Stomach (tissue), 9 donors: ENCODE data around the gene PKMYT1. TPM values are rescaled to one million over a fixed set of nuclear protein-coding genes. Genes with fewer than 3 reads are reported as not detected.
A peak's percentile ranks its signal among the peaks of the same experiment; 100 is the strongest.
"Not testable (repeated sequence)": the region's sequence is repeated elsewhere in the genome, so short reads cannot be mapped to it uniquely, and the experiment has no call there.

Experiments used
- DNase-seq, 2 donors: peaks; one replicate each; pipeline versions ENCODE4 v3.0.0 to v3.0.0-alpha.2; 2013 to 2019
- H3K27ac ChIP-seq, 5 donors: fragments of 200-600 bp in 4 of 5; sonication (generic) in 4 of 5; one replicate each; pipeline ENCODE4 v1.5.1; 2013 to 2019; ENCODE audit warnings: mild to moderate bottlenecking in 1 of 5, moderate library complexity in 1 of 5
- H3K27me3 ChIP-seq, 3 donors: fragments of 200-600 bp; sonication (generic); one replicate each; pipeline ENCODE4 v1.5.1; 2017 to 2019; ENCODE audit warnings: mixed run types in 1 of 3
- H3K36me3 ChIP-seq, 4 donors: fragments of 200-600 bp; sonication (generic); 1 replicate in 3 of 4; 2 replicates in 1 of 4; pipeline ENCODE4 v1.5.1; 2016 to 2019
- H3K4me1 ChIP-seq, 4 donors: fragments of 200-600 bp; sonication (generic); one replicate each; pipeline ENCODE4 v1.5.1; 2016 to 2019
- H3K4me3 ChIP-seq, 4 donors: fragments of 200-600 bp; sonication (generic) in 3 of 4; one replicate each; pipeline ENCODE4 v1.5.1; 2016 to 2019; ENCODE audit warnings: mild to moderate bottlenecking in 1 of 4
- H3K9me3 ChIP-seq, 4 donors: fragments of 200-600 bp; sonication (generic); one replicate each; pipeline ENCODE4 v1.5.1; 2016 to 2019
- EP300 ChIP-seq: sonication (generic); formaldehyde crosslinking; IDR thresholded peaks from one replicate; pipeline ENCODE4 v1.6.1; 2017; ENCODE audit warnings: antibody characterized with exemption
- POLR2A ChIP-seq, 4 donors: fragments of 450-650 bp; IDR thresholded peaks; one replicate each; pipeline ENCODE4 v1.6.1; 2016; ENCODE audit warnings: antibody characterized with exemption in 4 of 4, control low read depth in 2 of 4, mild to moderate bottlenecking in 1 of 4, moderate library complexity in 1 of 4
- POLR2AphosphoS5 ChIP-seq, 3 donors: sonication (generic); formaldehyde crosslinking; IDR thresholded peaks; one replicate each; pipeline ENCODE4 v1.6.1; 2016; ENCODE audit warnings: antibody characterized with exemption in 3 of 3
- WGBS, 5 donors: extraction: QIAGEN DNeasy Blood & Tissue Kit in 3 of 5; methylation state at CpG; one replicate each; pipeline versions ENCODE4 v1.1.5 to v1.1.7; 2013 to 2018; 5-methylcytosine and 5-hydroxymethylcytosine counted together
- intact Hi-C: fragments of 100-400 bp; cut with DNase I; formaldehyde crosslinking; loops from one replicate; pipeline ENCODE4 v1.15.1; 2023; ENCODE audit warnings: low total_unique reads
- polyA plus RNA-seq, 3 donors: library from polyadenylated mRNA; stranded (reverse); fragments of 200-250 nt; gene quantifications; one replicate each; pipeline ENCODE4 v1.2.3, GENCODE V29; 2013
- total RNA-seq, 5 donors: library from RNA; depleted of rRNA; stranded (reverse); fragments of >200 nt; gene quantifications; one replicate each; pipeline versions ENCODE4 v1.1.0 to v1.2.3, GENCODE V29; 2014 to 2016
- TF ChIP-seq, protein P1 (sequence below), 7 experiments: fragments of 450-650 bp in 4 of 7; fragments of 200-600 bp in 3 of 7; sonication (generic) in 3 of 7; IDR thresholded peaks; one replicate each; pipeline ENCODE4 v1.5.1; 2016 to 2019; ENCODE audit warnings: antibody characterized with exemption in 7 of 7, control low read depth in 2 of 7, mild to moderate bottlenecking in 1 of 7
- donor health status: healthy with polysubstance abuse.
- donor health status: Bipolar disorder and iron deficiency.
- donor health status: healthy.

The PKMYT1 gene
- total and polyA plus RNA-seq, 8 donors = 1.8 to 19.3 (median 9.5) TPM

DNA sequence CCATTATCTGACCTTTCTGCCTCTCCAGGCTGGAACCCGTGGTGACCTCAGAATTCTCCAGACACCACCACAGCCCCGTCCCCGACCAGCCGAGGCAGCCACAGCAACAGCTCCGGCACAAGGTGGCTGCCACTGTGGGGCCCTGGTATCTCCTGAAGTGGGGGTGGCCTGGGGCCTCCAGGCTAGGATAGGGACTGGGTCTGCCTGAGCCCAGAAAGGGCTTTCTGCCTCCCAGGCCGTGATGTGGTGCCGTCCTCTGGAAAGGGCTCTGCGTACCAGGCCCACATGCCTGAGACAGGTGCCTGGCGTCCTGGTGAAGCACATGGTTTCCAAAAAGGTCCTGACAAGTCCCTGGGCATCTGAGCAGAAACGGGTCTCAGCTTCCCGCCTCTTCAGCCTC lies 51.5 kb downstream of the PKMYT1 start:
- WGBS, 5 donors = 76 to 88% (median 85%) methylated on average over 7 to 11 of the region's 11 CpGs
- intact Hi-C loops = no loop called here
- DNase-seq = no peak

DNA sequence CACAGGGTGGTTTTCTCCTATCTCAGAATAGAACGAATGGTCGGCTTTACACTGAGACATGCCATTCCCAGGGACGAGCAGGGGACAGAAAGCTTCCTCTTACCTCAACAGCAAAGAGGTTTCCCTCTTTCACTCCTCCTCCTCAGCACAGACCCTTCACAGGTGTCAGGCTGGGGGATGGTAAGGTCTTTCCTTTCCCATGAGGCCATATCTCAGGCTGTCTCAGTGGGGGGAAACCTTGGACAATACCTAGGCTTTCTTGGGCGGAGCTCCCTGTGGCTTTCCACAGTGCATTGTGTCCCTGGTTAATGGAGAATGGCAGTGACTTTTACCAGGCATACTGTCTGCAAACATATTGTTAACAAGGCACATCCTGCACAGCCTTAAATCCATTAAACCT lies 52.1 kb downstream of the PKMYT1 start:
- DNase-seq, H3K27me3 ChIP-seq, intact Hi-C loops, H3K4me3 ChIP-seq, H3K9me3 ChIP-seq, H3K27ac ChIP-seq: not testable (repeated sequence)
- WGBS, 5 donors = 74 to 89% (median 83%) methylated on average over 3 to 4 of the region's 4 CpGs
- H3K36me3 ChIP-seq = peaks cover 20 to 47% (median 42%) of the 10 kb centered on the region in 4 donors
- H3K4me1 ChIP-seq = peaks cover 0 to 18% (median 13%) of the 10 kb centered on the region in 4 donors

More for the DNA sequence above, 51.5 kb downstream of the PKMYT1 start:
- peaks cover 0 to 18% (median 13%) of the 10 kb centered on the region in 4 donors for H3K4me1 ChIP-seq
- TF ChIP-seq EP300 (no peak), POLR2A (IDR thresholded peaks at IDR 0.05) (no peak), POLR2AphosphoS5 (IDR thresholded peaks at IDR 0.05) (no peak)
- TF ChIP-seq, protein P1, sequence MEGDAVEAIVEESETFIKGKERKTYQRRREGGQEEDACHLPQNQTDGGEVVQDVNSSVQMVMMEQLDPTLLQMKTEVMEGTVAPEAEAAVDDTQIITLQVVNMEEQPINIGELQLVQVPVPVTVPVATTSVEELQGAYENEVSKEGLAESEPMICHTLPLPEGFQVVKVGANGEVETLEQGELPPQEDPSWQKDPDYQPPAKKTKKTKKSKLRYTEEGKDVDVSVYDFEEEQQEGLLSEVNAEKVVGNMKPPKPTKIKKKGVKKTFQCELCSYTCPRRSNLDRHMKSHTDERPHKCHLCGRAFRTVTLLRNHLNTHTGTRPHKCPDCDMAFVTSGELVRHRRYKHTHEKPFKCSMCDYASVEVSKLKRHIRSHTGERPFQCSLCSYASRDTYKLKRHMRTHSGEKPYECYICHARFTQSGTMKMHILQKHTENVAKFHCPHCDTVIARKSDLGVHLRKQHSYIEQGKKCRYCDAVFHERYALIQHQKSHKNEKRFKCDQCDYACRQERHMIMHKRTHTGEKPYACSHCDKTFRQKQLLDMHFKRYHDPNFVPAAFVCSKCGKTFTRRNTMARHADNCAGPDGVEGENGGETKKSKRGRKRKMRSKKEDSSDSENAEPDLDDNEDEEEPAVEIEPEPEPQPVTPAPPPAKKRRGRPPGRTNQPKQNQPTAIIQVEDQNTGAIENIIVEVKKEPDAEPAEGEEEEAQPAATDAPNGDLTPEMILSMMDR (IDR thresholded peaks at IDR 0.05) = no peak
- peaks cover 26 to 52% (median 46%) of the 10 kb centered on the region in 4 donors for H3K36me3 ChIP-seq
- H3K9me3 ChIP-seq = no peaks in the 10 kb centered on the region
- no peak overlapping the region for H3K4me3 ChIP-seq
- H3K27ac ChIP-seq = no peak overlapping the region
- no peaks in the 10 kb centered on the region for H3K27me3 ChIP-seq

DNA sequence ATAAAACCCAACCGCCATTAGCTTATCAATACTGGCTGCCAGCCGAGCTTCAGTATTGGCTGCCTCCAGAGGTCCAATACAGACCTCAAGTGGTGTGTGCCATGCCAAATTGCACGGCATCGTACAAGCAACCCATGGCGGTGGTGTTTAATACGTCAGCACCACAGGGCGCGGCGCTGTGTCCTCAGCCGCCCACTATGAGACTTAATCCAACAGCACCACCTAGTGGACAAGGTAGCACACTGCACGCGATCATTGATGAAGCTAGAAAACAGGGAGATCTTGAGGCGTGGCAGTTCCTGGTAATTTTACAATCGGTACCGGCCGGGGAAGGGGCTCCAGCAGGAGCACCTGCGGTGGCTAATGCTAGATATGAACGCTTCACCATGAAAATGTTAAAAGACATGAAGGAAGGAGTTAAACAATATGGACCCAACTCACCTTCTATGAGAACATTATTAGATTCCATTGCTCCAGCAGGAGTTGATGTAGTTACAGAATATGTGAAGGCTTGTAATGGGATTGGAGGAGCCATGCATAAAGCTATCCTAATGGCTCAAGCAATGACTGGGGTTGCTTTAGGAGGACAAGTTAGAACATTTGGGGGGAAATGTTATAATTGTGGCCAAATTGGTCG lies 53.1 kb downstream of the PKMYT1 start:
- H3K4me3 ChIP-seq = peak overlapping the region in 1 of 4 donors; percentile 3
- peak; percentile 95 to 96 for DNase-seq
- no peaks in the 10 kb centered on the region for H3K9me3 ChIP-seq
- peaks cover 0 to 18% (median 13%) of the 10 kb centered on the region in 4 donors for H3K4me1 ChIP-seq
- 4 to 8% (median 5%) methylated on average over 15 to 19 of the region's 19 CpGs for WGBS, 5 donors
- H3K36me3 ChIP-seq = peaks cover 14 to 48% (median 43%) of the 10 kb centered on the region in 4 donors
- TF ChIP-seq POLR2AphosphoS5 (IDR thresholded peaks at IDR 0.05) (peak in 2 of 3 donors; percentile 57 to 83), POLR2A (IDR thresholded peaks at IDR 0.05) (no peak), EP300 (no peak)
- TF ChIP-seq, protein P1 (IDR thresholded peaks at IDR 0.05) = peak in 5 of 7 experiments; percentile 96 to 99 (median 96)
- intact Hi-C loops = no loop called here
- H3K27ac ChIP-seq = peak overlapping the region in 3 of 5 donors; percentile 13 to 58 (median 35)
- no peaks in the 10 kb centered on the region for H3K27me3 ChIP-seq

DNA sequence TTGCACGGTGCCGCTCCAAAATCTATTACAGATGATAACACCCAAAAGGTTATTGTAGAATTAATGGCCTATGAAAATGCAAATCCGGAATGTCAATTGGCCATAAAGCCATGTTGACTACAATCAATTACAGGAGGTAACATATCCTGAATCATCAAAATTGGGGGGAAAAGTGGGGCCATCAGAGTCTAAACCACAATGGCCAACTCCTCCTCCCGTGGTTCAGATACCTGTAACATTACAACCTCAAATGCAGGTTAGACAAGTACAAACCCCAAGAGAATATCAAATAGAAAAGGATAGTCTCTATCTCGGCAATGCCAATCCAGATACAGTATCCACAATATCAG lies 53.6 kb downstream of the PKMYT1 start:
- no peak for DNase-seq
- peaks cover 14 to 51% (median 47%) of the 10 kb centered on the region in 4 donors for H3K36me3 ChIP-seq
- TF ChIP-seq EP300 = no peak
- TF ChIP-seq POLR2A (IDR thresholded peaks at IDR 0.05) = no peak
- peaks cover 0 to 18% (median 13%) of the 10 kb centered on the region in 4 donors for H3K4me1 ChIP-seq
- no peaks in the 10 kb centered on the region for H3K9me3 ChIP-seq
- intact Hi-C loops = no loop called here
- peak overlapping the region in 1 of 4 donors; percentile 3 for H3K4me3 ChIP-seq
- peak overlapping the region in 3 of 5 donors; percentile 13 to 58 (median 35) for H3K27ac ChIP-seq
- no peaks in the 10 kb centered on the region for H3K27me3 ChIP-seq
- 35 to 59% (median 43%) methylated on average over 5 of the region's 5 CpGs for WGBS, 5 donors

DNA sequence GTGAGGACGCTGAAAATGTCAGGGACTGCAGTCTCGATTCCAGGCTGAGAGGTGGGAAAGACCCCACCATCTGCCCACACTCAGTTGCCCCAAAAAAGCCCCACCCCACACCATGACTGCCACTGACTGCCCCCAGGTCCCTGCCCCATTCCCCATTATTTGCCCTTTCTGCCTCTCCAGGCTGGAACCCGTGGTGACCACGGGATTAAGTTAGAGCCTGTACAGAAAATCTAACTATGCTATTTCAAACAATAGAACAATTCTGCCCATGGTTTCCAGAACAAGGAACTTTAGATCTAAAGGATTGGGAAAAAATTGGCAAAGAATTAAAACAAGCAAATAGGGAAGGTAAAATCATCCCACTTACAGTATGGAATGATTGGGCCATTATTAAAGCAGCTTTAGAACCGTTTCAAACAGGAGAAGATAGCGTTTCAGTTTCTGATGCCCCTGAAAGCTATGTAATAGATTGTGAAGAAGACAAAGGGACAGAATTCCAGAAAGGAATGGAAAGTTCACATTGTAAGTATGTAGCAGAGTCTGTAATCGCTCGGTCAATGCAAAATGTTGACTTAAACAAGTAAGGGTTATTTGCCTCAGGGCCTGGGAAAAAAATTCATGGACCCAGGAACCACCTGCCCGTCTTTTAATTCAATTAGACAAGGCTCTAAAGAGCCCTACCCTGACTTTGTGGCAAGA lies 54.1 kb downstream of the PKMYT1 start:
- peaks cover 14 to 51% (median 47%) of the 10 kb centered on the region in 4 donors for H3K36me3 ChIP-seq
- H3K9me3 ChIP-seq = no peaks in the 10 kb centered on the region
- no peak overlapping the region for H3K4me3 ChIP-seq
- peak overlapping the region in 1 of 5 donors; percentile 58 for H3K27ac ChIP-seq
- H3K27me3 ChIP-seq = no peaks in the 10 kb centered on the region
- TF ChIP-seq, protein P1 (IDR thresholded peaks at IDR 0.05) = no peak
- TF ChIP-seq POLR2AphosphoS5 (IDR thresholded peaks at IDR 0.05) (no peak), EP300 (no peak), POLR2A (IDR thresholded peaks at IDR 0.05) (no peak)
- 37 to 65% (median 43%) methylated on average over 9 of the region's 9 CpGs for WGBS, 5 donors
- DNase-seq = peak in 1 of 2 donors; percentile 35
- intact Hi-C loops = no loop called here
- H3K4me1 ChIP-seq = peaks cover 0 to 18% (median 13%) of the 10 kb centered on the region in 4 donors
